K562 treated with DMSO at 1 percent for 4 hours (cell line): ENCODE results near the gene S100A16. TPM values are rescaled to one million over a fixed set of nuclear protein-coding genes. Genes with fewer than 3 reads are reported as not detected.

Experiments
- total RNA-seq: library from RNA; unstranded; fragments of 300-600 nt; gene quantifications from 2 replicates; pipeline ENCODE4 v1.2.3, GENCODE V29; 2022; ENCODE audit not compliant: insufficient read depth

The S100A16 gene
- total RNA-seq, result 5.0 and 5.1 TPM in 2 replicates

GRCh38 chr1:153612755-153613331 lies at the start of gene S100A16:
Gene S100A16, minus strand, starts transcription at chr1:153613137. Its CDS starts 4,986 bp downstream, at chr1:153608151.

GRCh38 chr1:153658400-153659174 lies 45.6 kb upstream of the S100A16 start, which contains the start of gene SNAPIN:
Gene SNAPIN, plus strand, starts transcription at chr1:153658703. Its CDS starts 41 bp downstream, at chr1:153658744.

GRCh38 chr1:153633754-153634665 lies 21.1 kb upstream of the S100A16 start, which contains the start of gene CHTOP:
Gene CHTOP, plus strand, starts transcription at chr1:153634066. Its CDS starts 2,523 bp downstream, at chr1:153636589.

GRCh38 chr1:153627715-153628626 lies 15.0 kb upstream of the S100A16 start, which contains the start of gene S100A1:
Gene S100A1, plus strand, starts transcription at chr1:153628434. Its CDS starts 2,088 bp downstream, at chr1:153630522.

GRCh38 chr1:153626904-153627714 lies 14.2 kb upstream of the S100A16 start, which contains the start of gene S100A13:
Gene S100A13, minus strand, starts transcription at chr1:153627505. Its CDS starts 1,033 bp downstream, at chr1:153626472.

GRCh38 chr1:153616144-153616916 lies 3.4 kb upstream of the S100A16 start, which contains the start of gene S100A14:
Gene S100A14, minus strand, starts transcription at chr1:153616325. Its CDS starts 467 bp downstream, at chr1:153615858.

GRCh38 chr1:153565529-153566374 lies 47.2 kb downstream of the S100A16 start, which contains the start of gene S100A2:
Gene S100A2, minus strand, starts transcription at chr1:153565844. Its CDS starts 1,967 bp downstream, at chr1:153563877.

Other genes starting within 250 kb of the S100A16 start
- gene S100A12, start 237.5 kb downstream of the S100A16 start, total RNA-seq, result not detected in 2 replicates
- not detected in 2 replicates for gene S100A8, start 222.1 kb downstream of the S100A16 start, total RNA-seq
- not detected in 2 replicates for gene S100A7A, start 196.6 kb downstream of the S100A16 start, total RNA-seq
- gene S100A7, start 152.5 kb downstream of the S100A16 start, total RNA-seq, result not detected in 2 replicates
- gene S100A6, start 77.1 kb downstream of the S100A16 start, total RNA-seq, result 23.2 and 29.1 TPM in 2 replicates
- gene S100A5, start 72.2 kb downstream of the S100A16 start, total RNA-seq, result not detected in 2 replicates
- gene S100A4, start 67.3 kb downstream of the S100A16 start, total RNA-seq, result 12.2 and 17.9 TPM in 2 replicates
- not detected in 2 replicates for gene S100A3, start 63.9 kb downstream of the S100A16 start, total RNA-seq
- gene S100A2, start 47.3 kb downstream of the S100A16 start, total RNA-seq, result not detected in 2 replicates
- not detected in 2 replicates for gene S100A14, start 3.2 kb upstream of the S100A16 start, total RNA-seq
- 134 and 148 TPM in 2 replicates for gene S100A13, start 14.4 kb upstream of the S100A16 start, total RNA-seq
- gene S100A1, start 15.3 kb upstream of the S100A16 start, total RNA-seq, result 74.1 and 76.0 TPM in 2 replicates
- gene CHTOP, start 20.9 kb upstream of the S100A16 start, total RNA-seq, result 46.5 and 61.4 TPM in 2 replicates
- 24.9 and 30.9 TPM in 2 replicates for gene SNAPIN, start 45.6 kb upstream of the S100A16 start, total RNA-seq
- gene ILF2, start 57.9 kb upstream of the S100A16 start, total RNA-seq, result 279 and 280 TPM in 2 replicates
- not detected in 2 replicates for gene NPR1, start 65.6 kb upstream of the S100A16 start, total RNA-seq
- 18.9 and 20.4 TPM in 2 replicates for gene INTS3, start 114.9 kb upstream of the S100A16 start, total RNA-seq
- gene SLC27A3, start 162.3 kb upstream of the S100A16 start, total RNA-seq, result 8.4 and 12.6 TPM in 2 replicates